Body of pancreas (tissue), 4 donors: Measurements from ENCODE around the gene ADAMTSL1.

ENCODE experiments used
- CTCF ChIP-seq, 7 experiments: fragments of 450-650 bp in 4 of 7; fragments of 200-600 bp in 3 of 7; sonication (generic) in 3 of 7; IDR thresholded peaks; one replicate each; pipeline ENCODE4 v1.5.1; 2016 to 2019; ENCODE audit warnings: antibody characterized with exemption in 7 of 7
- POLR2A ChIP-seq, 3 donors: fragments of 450-650 bp; IDR thresholded peaks; one replicate each; pipeline ENCODE4 v1.6.1; 2016; ENCODE audit warnings: antibody characterized with exemption in 3 of 3, mild to moderate bottlenecking in 2 of 3

DNA sequence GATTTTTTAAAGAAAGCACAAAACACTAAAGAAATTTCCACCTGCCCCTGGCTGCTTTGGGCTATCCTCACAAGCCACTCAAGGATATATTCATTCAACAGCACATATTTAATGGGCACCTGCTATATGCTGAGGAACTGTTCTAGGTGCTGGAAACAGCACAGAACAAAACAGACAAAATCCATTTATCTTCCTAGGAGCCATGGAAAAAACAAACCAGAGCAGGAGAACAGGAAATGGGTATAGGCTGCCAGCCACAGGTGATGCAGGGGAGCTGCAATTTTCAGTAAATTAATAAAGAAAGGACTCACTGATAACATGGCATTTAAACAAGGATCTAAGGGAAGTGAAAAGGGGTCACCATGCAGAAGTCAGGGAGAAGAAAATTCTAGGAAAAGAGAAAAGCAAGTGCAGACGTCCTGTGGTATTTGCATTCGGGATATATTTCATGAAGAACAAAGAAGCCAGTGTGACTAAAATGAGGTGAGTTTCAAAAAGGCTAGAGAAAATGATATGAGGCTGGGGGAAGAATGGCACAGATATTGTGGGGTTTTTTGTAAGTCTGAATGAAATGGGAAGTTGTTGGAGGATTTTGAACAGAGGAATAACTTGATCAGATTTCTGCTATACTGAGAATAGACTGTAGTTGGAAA, 152.2 kb downstream of the ADAMTSL1 start:
- TF ChIP-seq CTCF (IDR thresholded peaks at IDR 0.05) (no peak), POLR2A (IDR thresholded peaks at IDR 0.05) (no peak)
